GM12874 (cell line): ENCODE results near the gene TOB2.

Source experiments
- TF ChIP-seq, protein P1 (sequence below): IDR thresholded peaks from 2 replicates; pipeline ENCODE4 v1.5.1; 2011; ENCODE audit warnings: low read depth, mild to moderate bottlenecking, control low read depth, low read length, moderate library complexity; ENCODE audit not compliant: insufficient read depth

Gene TOB2

DNA sequence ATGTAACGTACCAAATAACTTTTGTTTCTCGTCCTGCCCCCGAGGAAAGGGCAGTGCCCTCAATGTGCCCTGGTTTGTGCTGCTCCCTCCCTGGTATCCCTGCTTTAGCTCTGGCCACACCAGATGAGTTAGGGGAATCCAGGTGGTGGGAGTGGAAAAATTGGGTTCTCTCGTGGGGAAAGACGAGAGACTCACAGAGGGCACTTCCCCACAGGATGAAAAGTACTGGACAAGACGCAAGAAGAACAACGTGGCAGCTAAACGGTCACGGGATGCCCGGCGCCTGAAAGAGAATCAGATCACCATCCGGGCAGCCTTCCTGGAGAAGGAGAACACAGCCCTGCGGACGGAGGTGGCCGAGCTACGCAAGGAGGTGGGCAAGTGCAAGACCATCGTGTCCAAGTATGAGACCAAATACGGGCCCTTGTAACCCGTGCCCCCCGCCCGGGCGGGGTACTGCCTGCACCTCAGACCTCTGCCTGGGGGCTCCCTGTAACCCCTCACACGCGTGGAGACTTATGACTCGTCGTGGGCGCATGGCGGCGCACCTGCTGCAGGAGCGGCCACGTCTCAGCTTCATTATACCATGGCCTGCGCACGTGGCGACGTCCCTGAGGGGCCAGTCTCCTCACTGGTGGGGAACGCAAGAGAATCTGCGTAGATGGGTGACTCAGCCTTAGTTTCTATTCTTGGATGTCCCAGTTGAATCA is 50.9 kb downstream of the TOB2 start:
- TF ChIP-seq, protein P1, sequence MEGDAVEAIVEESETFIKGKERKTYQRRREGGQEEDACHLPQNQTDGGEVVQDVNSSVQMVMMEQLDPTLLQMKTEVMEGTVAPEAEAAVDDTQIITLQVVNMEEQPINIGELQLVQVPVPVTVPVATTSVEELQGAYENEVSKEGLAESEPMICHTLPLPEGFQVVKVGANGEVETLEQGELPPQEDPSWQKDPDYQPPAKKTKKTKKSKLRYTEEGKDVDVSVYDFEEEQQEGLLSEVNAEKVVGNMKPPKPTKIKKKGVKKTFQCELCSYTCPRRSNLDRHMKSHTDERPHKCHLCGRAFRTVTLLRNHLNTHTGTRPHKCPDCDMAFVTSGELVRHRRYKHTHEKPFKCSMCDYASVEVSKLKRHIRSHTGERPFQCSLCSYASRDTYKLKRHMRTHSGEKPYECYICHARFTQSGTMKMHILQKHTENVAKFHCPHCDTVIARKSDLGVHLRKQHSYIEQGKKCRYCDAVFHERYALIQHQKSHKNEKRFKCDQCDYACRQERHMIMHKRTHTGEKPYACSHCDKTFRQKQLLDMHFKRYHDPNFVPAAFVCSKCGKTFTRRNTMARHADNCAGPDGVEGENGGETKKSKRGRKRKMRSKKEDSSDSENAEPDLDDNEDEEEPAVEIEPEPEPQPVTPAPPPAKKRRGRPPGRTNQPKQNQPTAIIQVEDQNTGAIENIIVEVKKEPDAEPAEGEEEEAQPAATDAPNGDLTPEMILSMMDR: no peak

DNA sequence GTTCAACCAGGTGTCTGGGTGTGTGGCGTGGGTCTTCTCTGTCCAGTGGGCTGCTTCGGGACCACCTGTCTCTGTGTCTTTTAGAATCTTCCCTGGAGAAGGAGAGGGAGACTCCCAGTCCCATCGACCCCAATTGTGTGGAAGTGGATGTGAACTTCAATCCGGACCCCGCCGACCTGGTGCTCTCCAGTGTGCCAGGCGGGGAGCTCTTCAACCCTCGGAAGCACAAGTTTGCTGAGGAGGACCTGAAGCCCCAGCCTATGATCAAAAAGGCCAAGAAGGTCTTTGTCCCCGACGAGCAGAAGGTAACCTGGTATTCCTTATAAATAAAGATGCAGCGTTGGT is 52.6 kb downstream of the TOB2 start:
- TF ChIP-seq, protein P1: no peak

- TF ChIP-seq, protein P1: no peak
Measured at GRCh38 chr22:41387341-41387740, 59.3 kb downstream of the TOB2 start.

GRCh38 chr22:41384128-41384527 is 62.5 kb downstream of the TOB2 start:
- TF ChIP-seq, protein P1: no peak
